ENCODE data around the gene CD177.
"Not testable (repeated sequence)": the region's sequence is repeated elsewhere in the genome, so short reads cannot be mapped to it uniquely, and the experiment has no call there.

CD177 gene

GRCh38 chr19:43332058-43332922 lies 21.2 kb upstream of the CD177 start:
- DNase-seq = no peak

GRCh38 chr19:43336508-43336907 lies 17.0 kb upstream of the CD177 start:
- DNase-seq = not testable (repeated sequence)

- no peak for DNase-seq
Observed at GRCh38 chr19:43337737-43338136, 15.7 kb upstream of the CD177 start.

DNA sequence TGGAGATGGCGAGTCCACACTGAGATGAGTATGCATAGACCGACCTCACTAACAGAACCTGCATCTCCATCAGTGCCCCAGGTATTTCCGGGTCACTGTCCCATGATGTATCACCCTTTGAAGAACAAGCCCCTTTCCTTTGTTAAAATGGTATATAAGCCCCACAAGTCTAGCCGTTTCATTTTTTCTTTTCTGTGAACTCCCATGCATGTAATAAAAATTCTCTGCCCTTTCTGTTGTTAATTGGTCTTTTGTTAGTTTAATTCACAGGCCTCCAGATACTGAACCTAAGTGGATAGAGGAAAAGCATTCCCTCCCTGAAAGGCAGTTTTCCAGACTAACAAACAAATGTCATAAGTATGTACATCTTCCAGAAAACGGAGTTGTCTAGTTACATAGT lies 15.0 kb upstream of the CD177 start:
- no peak for DNase-seq

DNA sequence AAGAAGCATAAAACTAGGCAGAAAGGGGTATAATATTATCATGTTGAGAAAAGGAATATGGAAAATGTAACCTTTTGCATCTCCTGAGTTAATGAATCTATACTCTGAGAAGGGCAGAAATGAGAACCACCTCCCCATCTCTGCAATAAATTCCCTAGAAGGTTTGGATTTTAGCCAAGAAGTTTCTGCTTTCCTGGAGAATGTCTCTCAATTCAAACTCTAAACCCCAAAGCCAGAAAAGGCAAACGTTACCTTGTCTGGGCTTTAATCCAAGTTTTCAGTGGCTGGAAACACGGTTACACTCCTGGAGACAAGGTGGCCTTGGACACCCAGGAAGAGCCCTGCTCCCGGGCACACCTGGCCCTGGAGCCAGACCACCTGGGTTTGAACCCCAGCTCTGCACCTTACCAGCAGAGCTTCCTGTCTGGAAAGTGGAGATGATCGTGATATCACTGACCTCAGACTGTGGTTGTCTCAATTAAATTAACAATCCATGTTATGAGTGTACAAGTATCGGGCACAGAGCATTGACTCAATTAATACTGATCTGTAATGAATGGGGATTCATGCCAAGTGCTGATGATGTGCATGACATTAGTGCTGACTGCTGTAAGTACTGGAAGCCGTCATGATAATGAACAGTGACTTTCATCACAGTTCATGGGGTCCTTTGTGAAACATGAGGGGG lies 14.1 kb upstream of the CD177 start:
- DNase-seq = not testable (repeated sequence)

DNA sequence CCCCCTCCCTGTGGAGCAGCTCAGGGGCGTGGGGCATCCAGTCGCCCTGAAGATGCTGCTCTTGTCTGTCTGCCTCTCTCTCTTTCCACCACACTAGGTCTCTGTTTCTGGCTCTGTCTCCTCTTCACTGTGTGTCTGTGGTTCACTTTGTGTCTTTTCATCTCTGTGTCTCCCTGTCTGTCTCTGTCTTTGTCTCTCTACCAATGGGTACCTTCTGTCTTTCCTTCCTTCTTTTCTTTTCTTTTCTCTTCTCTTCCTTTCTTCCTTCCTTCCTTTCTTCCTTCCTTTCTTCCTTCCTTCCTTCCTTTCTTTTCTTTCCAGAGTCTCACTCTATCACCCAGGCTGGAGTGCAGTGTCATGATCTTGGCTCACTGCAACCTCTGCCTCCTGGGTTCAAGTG lies 13.4 kb upstream of the CD177 start:
- not testable (repeated sequence) for DNase-seq

DNA sequence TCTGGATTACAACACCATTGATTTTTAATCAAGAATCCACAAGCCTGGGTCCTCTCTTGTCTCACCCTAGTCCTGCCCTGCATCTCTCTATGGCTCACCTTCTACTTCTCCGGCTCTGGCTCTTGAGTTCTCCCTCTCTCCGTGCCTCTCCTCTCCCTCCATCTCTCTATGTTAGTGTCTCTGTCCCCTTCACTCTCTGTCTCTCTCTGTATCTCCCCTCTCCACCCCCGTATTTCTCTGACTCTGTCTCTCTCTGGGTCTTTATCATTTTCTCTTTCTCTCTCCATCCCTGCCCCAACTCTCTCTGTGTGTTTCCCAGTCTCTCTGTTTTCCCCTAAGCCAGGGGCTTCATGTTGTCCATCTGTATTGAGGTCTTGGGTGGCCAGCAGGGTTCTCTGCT lies 12.4 kb upstream of the CD177 start:
- not testable (repeated sequence) for DNase-seq

DNA sequence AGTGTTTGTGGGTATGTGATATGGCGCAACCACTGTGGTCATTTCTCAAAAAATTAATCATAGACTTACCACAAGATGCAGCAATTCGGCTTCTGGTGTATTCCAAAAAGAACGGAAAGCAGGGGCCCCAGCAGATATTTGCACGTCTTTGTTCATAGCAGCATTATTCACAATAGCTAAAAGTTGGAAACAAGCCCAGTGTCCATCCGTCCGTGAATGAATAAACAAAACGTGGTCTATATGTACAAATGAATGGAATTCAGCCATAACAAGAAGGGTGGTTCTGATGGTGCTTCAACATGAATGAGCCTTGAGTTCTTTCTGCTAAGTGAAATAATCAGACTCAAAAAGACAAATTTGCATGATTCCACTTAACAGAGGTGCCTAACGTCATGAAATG lies 11.4 kb upstream of the CD177 start:
- not testable (repeated sequence) for DNase-seq

GRCh38 chr19:43344347-43344925 lies 9.1 kb upstream of the CD177 start:
- DNase-seq = not testable (repeated sequence)

- not testable (repeated sequence) for DNase-seq
Observed at GRCh38 chr19:43349813-43350212, 3.7 kb upstream of the CD177 start.

- DNase-seq = no peak
Observed at GRCh38 chr19:43351998-43352746, 1.3 kb upstream of the CD177 start.

DNA sequence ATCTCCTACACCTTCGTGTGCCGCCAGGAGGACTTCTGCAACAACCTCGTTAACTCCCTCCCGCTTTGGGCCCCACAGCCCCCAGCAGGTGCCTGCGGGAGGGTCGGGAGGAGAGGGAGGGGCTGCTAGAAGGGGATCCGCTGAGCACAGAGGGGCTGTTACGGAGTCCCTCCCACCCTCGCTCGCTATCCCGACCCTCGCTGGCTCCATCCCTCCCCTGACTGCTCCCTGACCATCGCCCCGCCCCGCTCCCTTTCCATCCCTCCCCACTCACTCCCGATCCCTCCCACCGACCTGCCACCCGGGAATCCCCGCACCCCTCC lies 780 bp downstream of the CD177 start:
- no peak for DNase-seq

GRCh38 chr19:43356749-43357148 lies 3.3 kb downstream of the CD177 start:
- not testable (repeated sequence) for DNase-seq

DNA sequence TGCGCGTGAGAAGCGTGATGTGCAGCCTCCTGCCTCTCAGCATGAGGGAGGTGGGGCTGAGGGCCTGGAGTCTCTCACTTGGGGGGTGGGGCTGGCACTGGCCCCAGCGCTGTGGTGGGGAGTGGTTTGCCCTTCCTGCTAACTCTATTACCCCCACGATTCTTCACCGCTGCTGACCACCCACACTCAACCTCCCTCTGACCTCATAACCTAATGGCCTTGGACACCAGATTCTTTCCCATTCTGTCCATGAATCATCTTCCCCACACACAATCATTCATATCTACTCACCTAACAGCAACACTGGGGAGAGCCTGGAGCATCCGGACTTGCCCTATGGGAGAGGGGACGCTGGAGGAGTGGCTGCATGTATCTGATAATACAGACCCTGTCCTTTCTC lies 8.7 kb downstream of the CD177 start:
- DNase-seq = no peak

GRCh38 chr19:43362745-43363144 lies 9.3 kb downstream of the CD177 start:
- DNase-seq = no peak

DNA sequence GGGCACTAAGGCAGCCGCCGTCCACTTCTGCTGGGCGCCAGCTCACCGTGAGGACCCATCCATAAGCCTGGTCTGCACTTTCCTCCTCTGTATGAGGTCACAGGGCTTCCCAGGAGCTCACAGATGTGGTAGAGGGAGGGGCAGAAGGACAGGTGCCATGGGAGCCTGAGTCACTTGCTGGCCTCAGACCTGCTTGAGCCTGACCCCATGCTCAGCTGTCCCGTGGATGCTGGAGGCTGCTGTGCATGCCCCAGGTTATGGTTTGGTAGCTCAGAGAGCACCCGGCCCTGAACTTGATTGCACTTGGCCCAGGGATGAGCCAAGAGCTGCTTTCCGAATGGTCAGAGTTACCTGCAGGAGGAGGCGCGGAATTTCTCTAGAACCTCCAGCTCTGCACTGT lies 12.2 kb downstream of the CD177 start:
- not testable (repeated sequence) for DNase-seq

DNA sequence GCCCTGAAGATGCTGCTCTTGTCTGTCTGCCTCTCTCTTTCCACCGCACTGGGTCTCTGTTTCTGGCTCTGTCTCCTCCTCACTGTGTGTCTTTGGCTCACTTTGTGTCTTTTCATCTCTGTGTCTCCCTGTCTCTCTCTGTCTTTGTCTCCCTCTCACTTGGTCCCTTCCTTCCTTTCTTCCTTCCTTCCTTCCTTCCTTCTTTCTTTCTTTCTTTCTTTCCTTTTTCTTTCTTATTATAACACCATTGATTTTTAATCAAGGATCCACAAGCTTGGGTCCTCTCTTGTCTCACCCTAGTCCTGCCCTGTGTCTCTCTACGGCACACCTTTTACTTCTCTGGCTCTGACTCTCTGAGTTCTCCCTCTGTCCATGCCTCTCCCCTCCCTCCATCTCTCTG lies 14.3 kb downstream of the CD177 start:
- DNase-seq = no peak

- not testable (repeated sequence) for DNase-seq
Observed at GRCh38 chr19:43368897-43369296, 15.4 kb downstream of the CD177 start.

DNA sequence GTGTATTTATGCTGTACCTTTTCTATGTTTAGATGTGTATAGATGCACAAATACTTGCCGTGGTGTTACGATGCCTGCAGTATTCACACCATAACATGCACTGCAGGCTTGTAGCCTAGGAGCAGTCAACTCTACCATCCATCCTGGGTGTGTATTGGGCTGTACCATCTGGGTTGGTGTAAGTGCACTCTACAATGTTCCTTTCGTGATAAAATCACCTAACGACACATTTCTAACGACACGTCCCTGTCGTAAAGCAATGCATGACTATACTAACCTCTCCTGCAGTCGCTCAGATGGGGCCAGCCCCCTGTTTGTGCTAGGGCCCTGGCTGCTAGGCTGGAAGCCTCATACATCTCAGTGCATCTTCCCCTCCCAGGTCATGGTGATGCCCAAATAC lies 18.4 kb downstream of the CD177 start:
- DNase-seq = no peak

DNA sequence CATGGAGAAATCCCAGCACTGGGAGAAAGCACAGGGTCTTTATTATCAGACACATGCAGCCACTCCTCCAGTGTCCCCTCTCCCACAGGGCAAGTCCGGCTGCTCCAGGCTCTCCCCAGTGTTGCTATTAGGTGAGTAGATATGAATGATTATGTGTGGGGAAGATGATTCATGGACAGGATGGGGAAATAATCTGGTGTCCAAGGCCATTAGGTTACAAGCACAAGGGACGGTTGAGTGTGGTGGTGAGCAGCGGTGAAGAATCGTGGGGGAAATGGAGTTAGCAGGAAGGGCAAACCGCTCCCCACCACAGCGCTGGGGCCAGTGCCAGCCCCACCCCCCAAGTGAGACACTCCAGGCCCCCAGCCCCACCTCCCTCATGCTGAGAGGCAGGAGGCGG lies 19.0 kb downstream of the CD177 start:
- DNase-seq = no peak

GRCh38 chr19:43377624-43378023 lies 24.1 kb downstream of the CD177 start:
- DNase-seq = not testable (repeated sequence)

- DNase-seq = no peak
Observed at GRCh38 chr19:43380008-43380407, 26.5 kb downstream of the CD177 start.

- no peak for DNase-seq
Observed at GRCh38 chr19:43380771-43381386, 27.4 kb downstream of the CD177 start.
